HepG2 (cell line): Measurements from ENCODE around the gene UBE2B. TPM values are rescaled to one million over a fixed set of nuclear protein-coding genes. Genes with fewer than 3 reads are reported as not detected.

ENCODE experiments used
- ATM ChIP-seq: fragments of 450-650 bp; IDR thresholded peaks from 2 replicates; pipeline ENCODE4 v1.7.1; 2017; ENCODE audit warnings: mild to moderate bottlenecking, borderline replicate concordance
- CREB3 ChIP-seq: sonication (generic); formaldehyde crosslinking; IDR thresholded peaks from 2 replicates; pipeline ENCODE4 v1.5.0; 2020; ENCODE audit warnings: missing genetic modification reagents
- MTA1 ChIP-seq: sonication (generic); formaldehyde crosslinking; IDR thresholded peaks from 2 replicates; pipeline ENCODE4 v1.4.0; 2020; ENCODE audit warnings: missing genetic modification reagents, mild to moderate bottlenecking, borderline replicate concordance
- NFE2L1 ChIP-seq: sonication (generic); formaldehyde crosslinking; IDR thresholded peaks from 2 replicates; pipeline ENCODE4 v1.4.0; 2020; ENCODE audit warnings: missing genetic modification reagents, mild to moderate bottlenecking, borderline replicate concordance
- PLRG1 ChIP-seq: fragments of 450-650 bp; conservative IDR thresholded peaks from 2 replicates; pipeline ENCODE4 v1.6.1; 2016
- PRDM10 ChIP-seq: sonication (generic); formaldehyde crosslinking; IDR thresholded peaks from 2 replicates; pipeline ENCODE4 v1.4.0; 2020; ENCODE audit warnings: low read depth, missing genetic modification reagents
- REPIN1 ChIP-seq: sonication (generic); formaldehyde crosslinking; IDR thresholded peaks from 2 replicates; pipeline ENCODE4 v1.8.0; 2022; ENCODE audit warnings: missing genetic modification reagents, low read depth, mild to moderate bottlenecking, borderline replicate concordance
- SMARCE1 ChIP-seq: fragments of 450-650 bp; IDR thresholded peaks from 2 replicates; pipeline ENCODE4 v1.6.1; 2017; ENCODE audit warnings: borderline replicate concordance
- SNAPC5 ChIP-seq: sonication (generic); formaldehyde crosslinking; IDR thresholded peaks from 2 replicates; pipeline ENCODE4 v1.8.1; 2023; ENCODE audit warnings: mild to moderate bottlenecking, missing genetic modification reagents, borderline replicate concordance
- SOX13 ChIP-seq, 3 experiments: fragments of 450-650 bp in 1 of 3; sonication (generic) in 1 of 3; formaldehyde crosslinking in 1 of 3; IDR thresholded peaks in 2 of 3; conservative IDR thresholded peaks in 1 of 3; 2 replicates each; pipeline versions ENCODE4 v1.5.0 to v1.6.1; 2016 to 2020; ENCODE audit warnings: antibody characterized with exemption in 1 of 3, mild to moderate bottlenecking in 1 of 3, missing compliant biosample characterization in 1 of 3, missing genetic modification reagents in 1 of 3, moderate library complexity in 1 of 3
- TERF1 ChIP-seq: sonication (generic); formaldehyde crosslinking; IDR thresholded peaks from 2 replicates; pipeline ENCODE4 v1.8.0; 2022; ENCODE audit warnings: mild to moderate bottlenecking, missing genetic modification reagents, moderate library complexity
- ZBTB21 ChIP-seq: sonication (generic); formaldehyde crosslinking; IDR thresholded peaks from 2 replicates; pipeline ENCODE4 v1.4.0; 2020; ENCODE audit warnings: missing genetic modification reagents
- ZFX ChIP-seq: sonication (generic); formaldehyde crosslinking; IDR thresholded peaks from 2 replicates; pipeline ENCODE4 v1.4.0; 2020; ENCODE audit warnings: mild to moderate bottlenecking, low read depth, missing genetic modification reagents, moderate library complexity
- ZNF232 ChIP-seq: sonication (generic); formaldehyde crosslinking; IDR thresholded peaks from 2 replicates; pipeline ENCODE4 v1.4.0; 2020; ENCODE audit warnings: missing genetic modification reagents, borderline replicate concordance
- ZNF260 ChIP-seq: sonication (generic); formaldehyde crosslinking; IDR thresholded peaks from 2 replicates; pipeline ENCODE4 v1.4.0; 2020; ENCODE audit warnings: missing genetic modification reagents, low read depth, mild to moderate bottlenecking, borderline replicate concordance
- ZNF335 ChIP-seq: sonication (generic); formaldehyde crosslinking; IDR thresholded peaks from 2 replicates; pipeline ENCODE4 v1.4.0; 2020; ENCODE audit warnings: missing genetic modification reagents
- ZNF597 ChIP-seq: sonication (generic); formaldehyde crosslinking; IDR thresholded peaks from 2 replicates; pipeline ENCODE4 v1.5.0; 2020; ENCODE audit warnings: missing genetic modification reagents
- ZXDC ChIP-seq: sonication (generic); formaldehyde crosslinking; IDR thresholded peaks from 2 replicates; pipeline ENCODE4 v1.5.0; 2020; ENCODE audit warnings: mild to moderate bottlenecking, missing genetic modification reagents
- polyA plus RNA-seq, 8 experiments: library from polyadenylated mRNA; depleted of rRNA in 3 of 8; stranded (reverse) in 7 of 8; unstranded in 1 of 8; fragments of >200 nt; fragmentation: Illumina TruSeq in 4 of 8; extraction: Trizol in 4 of 8; gene quantifications; 2 replicates each; pipeline versions ENCODE4 v1.2.1 to v1.2.3, GENCODE V29; 2011 to 2016; ENCODE audit warnings: low read depth in 4 of 8, missing spikeins in 1 of 8, mixed read lengths in 1 of 8; ENCODE audit not compliant: insufficient read depth in 1 of 8
- total RNA-seq, 5 experiments: library from RNA; depleted of rRNA; stranded (reverse); fragments of >200 nt; fragmentation: Illumina TruSeq; extraction: Trizol; gene quantifications; 2 replicates each; pipeline ENCODE4 v1.2.3, GENCODE V29; 2016; ENCODE audit warnings: low read depth in 1 of 5

The UBE2B gene
- total and polyA plus RNA-seq, 2 of the 13 experiments (the other 11 are each of a cell fraction or from before 2014, with no cell fraction given): 25.2 to 56.0 TPM

GRCh38 chr5:134436523-134437339 is 65.4 kb downstream of the UBE2B start (continued):
- TF ChIP-seq PRDM10 (CRISPR knock-in tag) (no peak), ZNF335 (no peak), REPIN1 (CRISPR knock-in tag) (no peak), ZBTB21 (CRISPR knock-in tag) (no peak), CREB3 (no peak), ZNF232 (CRISPR knock-in tag) (no peak), NFE2L1 (CRISPR knock-in tag) (no peak), SOX13 (IDR thresholded peaks at IDR 0.05) (no peak), SOX13 (CRISPR knock-in tag; conservative IDR thresholded peaks at IDR 0.05 in 1 of 2, IDR thresholded peaks at IDR 0.05 in 1 of 2) (no peak), ATM (no peak), SMARCE1 (no peak), ZNF260 (CRISPR knock-in tag) (no peak), ZFX (CRISPR knock-in tag) (no peak), PLRG1 (no peak), MTA1 (CRISPR knock-in tag) (no peak), TERF1 (CRISPR knock-in tag) (no peak), ZNF597 (CRISPR knock-in tag) (no peak), ZXDC (CRISPR knock-in tag) (peak; percentile 13; the same call in 1 of the 2 replicates), SNAPC5 (0 out of 2 replicates have a peak, but pooled peaks have one; percentile 98)
